DND-41 (cell line): Measurements from ENCODE around the gene PNCK.

Experiments
- CTCF ChIP-seq: IDR thresholded peaks from 2 replicates; pipeline ENCODE4 v1.5.1; 2012; ENCODE audit warnings: borderline replicate concordance, low read length, moderate library complexity, mild to moderate bottlenecking; ENCODE audit not compliant: poor library complexity, severe bottlenecking; ENCODE audit errors: extremely low read depth
- EZH2 ChIP-seq: IDR thresholded peaks from 3 replicates; pipeline ENCODE4 v1.6.1; 2012; ENCODE audit warnings: borderline replicate concordance, low read depth, mild to moderate bottlenecking, moderate library complexity, low read length, inconsistent platforms; ENCODE audit not compliant: severe bottlenecking

GRCh38 chrX:153670748-153671588 is 2.6 kb downstream of the PNCK start:
- no peak for TF ChIP-seq CTCF
- no peak for TF ChIP-seq EZH2
